ENCODE results near the gene ORC6. TPM values are rescaled to one million over a fixed set of nuclear protein-coding genes. Genes with fewer than 3 reads are reported as not detected.

Gene ORC6
- total RNA-seq, 1 donor from 2014 or later: 6.5 TPM

GRCh38 chr16:46730801-46731690 lies 41.6 kb downstream of the ORC6 start:
- DNase-seq (ENCODE audit: low spot score in 2 of 2) (no peak), FAIRE-seq (no peak)

DNA sequence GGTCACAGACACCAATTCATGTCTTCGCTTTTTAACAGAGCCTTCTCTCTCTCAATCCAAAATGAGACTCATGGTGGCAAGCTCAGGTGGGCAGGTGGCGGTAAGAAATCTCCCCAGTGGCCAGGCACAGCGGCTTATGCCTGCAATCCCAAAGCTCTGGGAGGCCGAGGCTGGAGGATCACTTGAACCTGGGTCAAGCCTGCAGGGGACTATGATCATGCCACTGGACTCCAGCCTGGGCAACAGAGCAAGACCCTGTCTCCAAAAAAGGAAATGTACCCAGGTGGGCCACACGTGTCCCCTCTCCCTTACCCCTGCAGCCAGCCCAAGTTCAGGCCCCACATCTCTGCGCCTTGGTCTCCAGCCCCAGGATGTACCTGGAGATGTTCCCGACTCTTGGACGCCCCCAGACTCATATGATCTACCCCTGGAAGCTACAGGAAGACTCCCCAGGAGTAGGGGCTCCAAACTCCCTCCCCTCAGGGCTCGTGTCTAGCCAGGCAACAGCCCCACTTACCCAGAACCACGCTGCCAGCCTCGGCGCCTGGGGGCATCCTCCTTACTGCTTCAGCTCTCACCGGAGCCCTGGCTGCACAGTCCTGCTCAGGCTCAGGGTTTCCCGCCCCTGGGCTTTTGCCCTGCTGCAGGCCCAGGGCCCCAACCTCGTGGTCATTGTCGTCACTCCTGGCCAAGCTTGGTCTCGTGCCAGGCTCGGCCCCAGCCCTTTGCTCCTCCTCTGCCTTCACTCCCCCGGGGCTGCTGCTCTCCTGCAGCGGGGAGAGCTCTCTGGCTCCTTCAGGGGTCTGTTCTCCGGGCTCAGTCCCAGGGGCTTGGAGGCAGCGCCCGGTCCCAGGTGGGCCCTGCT lies 42.5 kb downstream of the ORC6 start:
- DNase-seq (ENCODE audit: low spot score in 2 of 2) (no peak), FAIRE-seq (no peak)

- no peak for FAIRE-seq
- DNase-seq (ENCODE audit: low spot score in 2 of 2): no peak
Measured at GRCh38 chr16:46732561-46732960, 43.1 kb downstream of the ORC6 start.

- FAIRE-seq: no peak
Measured at GRCh38 chr16:46733319-46733830, 43.9 kb downstream of the ORC6 start.

GRCh38 chr16:46736695-46737094 lies 47.2 kb downstream of the ORC6 start:
- FAIRE-seq (no peak), DNase-seq (ENCODE audit: low spot score in 2 of 2) (no peak)

More at GRCh38 chr16:46733319-46733830, 43.9 kb downstream of the ORC6 start:
- DNase-seq (ENCODE audit: low spot score in 2 of 2): no peak

GRCh38 chr16:46737621-46738214 lies 48.3 kb downstream of the ORC6 start:
- DNase-seq (ENCODE audit: low spot score in 2 of 2): no peak
- FAIRE-seq: no peak

GRCh38 chr16:46739934-46740333 lies 50.5 kb downstream of the ORC6 start:
- FAIRE-seq: no peak

DNA sequence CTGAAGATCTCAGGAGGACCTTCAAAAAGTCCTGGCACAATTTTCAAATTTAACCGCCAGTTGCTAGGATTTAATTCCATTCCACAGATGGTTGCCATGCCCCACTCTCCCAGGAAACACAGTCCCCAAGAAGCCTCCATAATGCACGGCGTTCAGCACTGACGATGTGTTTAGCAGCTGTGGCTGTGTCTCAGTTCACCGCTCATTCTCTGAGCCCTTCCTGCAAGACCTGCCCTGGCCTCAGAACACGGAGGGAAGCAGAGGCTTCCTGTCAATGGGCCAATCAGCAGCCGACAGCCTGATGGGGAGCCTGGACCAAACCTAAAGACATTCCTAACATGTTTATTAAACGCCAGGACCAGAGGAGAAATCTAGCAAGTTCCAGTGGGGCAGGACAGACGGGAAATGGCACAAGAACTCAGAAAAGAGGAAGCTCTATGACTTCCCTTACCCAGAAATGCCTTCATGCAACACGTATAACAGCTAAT lies 53.8 kb downstream of the ORC6 start:
- DNase-seq (ENCODE audit: low spot score in 2 of 2): peak; percentile 35 to 45
- FAIRE-seq: no peak

More at GRCh38 chr16:46739934-46740333, 50.5 kb downstream of the ORC6 start:
- no peak for DNase-seq (ENCODE audit: low spot score in 2 of 2)

GRCh38 chr16:46745617-46746016 lies 56.2 kb downstream of the ORC6 start:
- DNase-seq (ENCODE audit: low spot score in 2 of 2) (no peak), FAIRE-seq (no peak)

- DNase-seq (ENCODE audit: low spot score in 2 of 2) (no peak), FAIRE-seq (no peak)
Measured at GRCh38 chr16:46746821-46747776, 57.6 kb downstream of the ORC6 start.

Other genes starting within 250 kb of the ORC6 start
- gene SHCBP1, start 68.3 kb upstream of the ORC6 start, total RNA-seq: 1.2 TPM
- 183 TPM for gene VPS35, start 481 bp upstream of the ORC6 start, total RNA-seq
- 0.41 TPM for gene MYLK3, start 58.7 kb downstream of the ORC6 start, total RNA-seq
- 40.8 TPM for gene C16orf87, start 141.5 kb downstream of the ORC6 start, total RNA-seq
- 19.6 TPM for gene GPT2, start 194.7 kb downstream of the ORC6 start, total RNA-seq

All from frontal cortex (tissue), 4 donors.